Nasal cavity respiratory epithelium epithelial cell of viscerocranial mucosa (primary cell): ENCODE measurements around the gene USPL1. TPM values are rescaled to one million over a fixed set of nuclear protein-coding genes. Genes with fewer than 3 reads are reported as not detected.

Experiments used
- total RNA-seq: library from RNA; depleted of rRNA; stranded (reverse); fragments of >200 nt; gene quantifications from 2 replicates; pipeline ENCODE4 v1.2.3, GENCODE V29; 2014

Gene USPL1
- 14.0 and 18.7 TPM in 2 replicates for total RNA-seq

DNA sequence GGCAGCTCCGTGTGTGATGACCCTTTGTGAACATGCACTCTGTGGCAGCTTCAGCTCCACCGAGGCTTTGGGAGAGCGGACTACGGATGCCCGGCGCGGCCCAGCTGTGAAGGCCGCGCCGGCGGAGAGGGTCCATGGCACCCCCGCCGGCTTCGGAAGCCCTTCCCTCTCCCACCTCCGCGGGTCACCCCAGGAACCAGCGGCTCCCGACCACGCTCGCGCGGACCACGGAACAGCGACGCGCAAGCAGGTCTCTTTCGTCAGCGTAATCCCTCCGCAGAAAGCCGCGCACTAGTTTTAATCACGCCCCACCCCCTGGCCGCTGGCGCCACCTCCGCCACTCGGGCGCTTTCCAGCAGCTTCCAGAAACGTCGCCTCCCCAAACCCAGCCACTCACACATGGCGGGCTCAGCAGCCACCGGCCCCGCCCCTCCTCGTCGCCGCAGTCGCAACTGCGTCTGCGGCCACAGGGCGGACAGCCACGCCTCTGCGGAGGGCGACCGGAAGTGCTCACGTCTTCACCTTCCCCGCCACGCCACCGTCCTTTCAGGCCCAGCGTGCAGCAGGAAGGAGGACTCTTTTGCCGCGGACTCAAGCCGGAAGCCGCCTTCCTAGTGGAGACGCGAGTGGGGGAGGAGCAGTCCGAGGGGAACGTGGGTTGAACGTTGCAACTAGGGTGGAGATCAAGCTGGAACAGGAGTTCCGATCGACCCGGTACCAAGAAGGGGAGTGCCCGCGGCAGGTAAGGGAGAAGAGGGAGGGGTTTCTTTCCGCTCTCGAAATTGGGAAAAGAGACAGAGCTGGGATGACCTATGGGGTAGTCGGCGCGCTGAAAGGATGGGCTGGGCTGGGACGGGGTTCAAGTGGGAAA, at the start of gene USPL1:
TSS of gene USPL1 (plus strand) at position 606 of the 871 bp plus-strand sequence. CDS start 3,221 bp downstream, outside the sequence.

Other genes with a start within 250 kb of the USPL1 start
- not detected in 2 replicates for gene UBE2L5, start 195.4 kb upstream of the USPL1 start, total RNA-seq
- gene HMGB1, start 152.0 kb upstream of the USPL1 start, total RNA-seq: 58.4 and 148 TPM in 2 replicates
- gene ALOX5AP, start 117.6 kb downstream of the USPL1 start, total RNA-seq: 0.34 and 0.85 TPM in 2 replicates